HG03460 (cell line): ENCODE data around the gene RPS17.
"Not testable (repeated sequence)": the region's sequence is repeated elsewhere in the genome, so short reads cannot be mapped to it uniquely, and the experiment has no call there.

ENCODE experiments used
- ATAC-seq: cut with Tn5 transposase; IDR thresholded peaks from one replicate; pipeline ENCODE4 v1.9.1; 2021; ENCODE audit not compliant: unreplicated experiment

RPS17 gene

GRCh38 chr15:82548700-82549099, 8.4 kb upstream of the RPS17 start:
- ATAC-seq: no peak

- ATAC-seq: no peak
Observed at GRCh38 chr15:82545478-82545877, 5.2 kb upstream of the RPS17 start.

- no peak for ATAC-seq
Observed at GRCh38 chr15:82545002-82545401, 4.7 kb upstream of the RPS17 start.

- ATAC-seq: no peak
Observed at GRCh38 chr15:82544431-82544830, 4.2 kb upstream of the RPS17 start.

- ATAC-seq: no peak
Observed at GRCh38 chr15:82543160-82543559, 2.9 kb upstream of the RPS17 start.

- ATAC-seq: no peak
Observed at GRCh38 chr15:82540984-82541431, 751 bp upstream of the RPS17 start.

- peak; percentile 1 for ATAC-seq
Observed at GRCh38 chr15:82539691-82540054, 584 bp downstream of the RPS17 start.

GRCh38 chr15:82538961-82539690, 1.1 kb downstream of the RPS17 start:
- ATAC-seq: no peak

GRCh38 chr15:82537351-82537908, 2.8 kb downstream of the RPS17 start:
- ATAC-seq: no peak

- no peak for ATAC-seq
Observed at GRCh38 chr15:82536409-82537350, 3.6 kb downstream of the RPS17 start.

- no peak for ATAC-seq
Observed at GRCh38 chr15:82535566-82536408, 4.5 kb downstream of the RPS17 start.

GRCh38 chr15:82535151-82535550, 5.1 kb downstream of the RPS17 start:
- ATAC-seq: not testable (repeated sequence)

GRCh38 chr15:82534457-82534861, 5.8 kb downstream of the RPS17 start:
- not testable (repeated sequence) for ATAC-seq

- no peak for ATAC-seq
Observed at GRCh38 chr15:82533801-82534200, 6.5 kb downstream of the RPS17 start.

GRCh38 chr15:82532991-82533481, 7.2 kb downstream of the RPS17 start:
- no peak for ATAC-seq

GRCh38 chr15:82532383-82532990, 7.8 kb downstream of the RPS17 start:
- no peak for ATAC-seq

GRCh38 chr15:82531496-82532382, 8.5 kb downstream of the RPS17 start:
- no peak for ATAC-seq

GRCh38 chr15:82530606-82531379, 9.5 kb downstream of the RPS17 start:
- peak; percentile 84 for ATAC-seq
